ENCODE data around the gene PHF5A.
"Not testable (repeated sequence)": the region's sequence is repeated elsewhere in the genome, so short reads cannot be mapped to it uniquely, and the experiment has no call there.

Gene PHF5A

GRCh38 chr22:41488076-41488475 is 19.6 kb upstream of the PHF5A start:
- DNase-seq (ENCODE audit: low read depth) = no peak

GRCh38 chr22:41487037-41487935 is 18.8 kb upstream of the PHF5A start:
- no peak for DNase-seq (ENCODE audit: low read depth)

- DNase-seq (ENCODE audit: low read depth) = no peak
Observed at GRCh38 chr22:41485033-41485432, 16.5 kb upstream of the PHF5A start.

- DNase-seq (ENCODE audit: low read depth) = no peak
Observed at GRCh38 chr22:41482319-41482935, 13.9 kb upstream of the PHF5A start.

- DNase-seq (ENCODE audit: low read depth) = no peak
Observed at GRCh38 chr22:41481925-41482318, 13.4 kb upstream of the PHF5A start.

- DNase-seq (ENCODE audit: low read depth) = no peak
Observed at GRCh38 chr22:41481131-41481830, 12.8 kb upstream of the PHF5A start.

GRCh38 chr22:41480397-41480735 is 11.9 kb upstream of the PHF5A start:
- DNase-seq (ENCODE audit: low read depth) = no peak

- no peak for DNase-seq (ENCODE audit: low read depth)
Observed at GRCh38 chr22:41479671-41480396, 11.3 kb upstream of the PHF5A start.

GRCh38 chr22:41478891-41479521 is 10.5 kb upstream of the PHF5A start:
- DNase-seq (ENCODE audit: low read depth) = no peak

- DNase-seq (ENCODE audit: low read depth) = no peak
Observed at GRCh38 chr22:41478473-41478872, 10.0 kb upstream of the PHF5A start.

GRCh38 chr22:41474872-41475451 is 6.5 kb upstream of the PHF5A start:
- no peak for DNase-seq (ENCODE audit: low read depth)

GRCh38 chr22:41471568-41471967 is 3.1 kb upstream of the PHF5A start:
- no peak for DNase-seq (ENCODE audit: low read depth)

GRCh38 chr22:41470886-41471285 is 2.4 kb upstream of the PHF5A start:
- DNase-seq (ENCODE audit: low read depth) = no peak

- DNase-seq (ENCODE audit: low read depth) = no peak
Observed at GRCh38 chr22:41469218-41469851, 843 bp upstream of the PHF5A start.

- DNase-seq (ENCODE audit: low read depth) = no peak
Observed at GRCh38 chr22:41461901-41462300, 6.6 kb downstream of the PHF5A start.

GRCh38 chr22:41460071-41460470 is 8.4 kb downstream of the PHF5A start:
- DNase-seq (ENCODE audit: low read depth) = not testable (repeated sequence)

GRCh38 chr22:41459431-41459830 is 9.1 kb downstream of the PHF5A start:
- DNase-seq (ENCODE audit: low read depth) = no peak

GRCh38 chr22:41458161-41458728 is 10.2 kb downstream of the PHF5A start:
- no peak for DNase-seq (ENCODE audit: low read depth)

- peak; percentile 83 for DNase-seq (ENCODE audit: low read depth)
Observed at GRCh38 chr22:41448189-41448808, 20.2 kb downstream of the PHF5A start.
